Endothelial cell of umbilical vein (primary cell): Measurements from ENCODE around the gene FBXW9. TPM values are rescaled to one million over a fixed set of nuclear protein-coding genes. Genes with fewer than 3 reads are reported as not detected.

ENCODE experiments used
- BruUV-seq: library from RNA; stranded (reverse); fragments of 400-500 nt; replicated peaks from 2 replicates; lab custom pipeline; 2021; lab: Mats Ljungman, UMichigan
- CTCF ChIA-PET: fragments of 300-600, 350-600 bp; sonication (Branson Sonifier 250); formaldehyde crosslinking; loops from one replicate; lab custom pipeline; 2021; ENCODE audit warnings: antibody characterized with exemption, inconsistent platforms; lab: Charles Lee
- POLR2A ChIA-PET: fragments of 300-600, 350-600 bp; sonication (Branson Sonifier 250); formaldehyde crosslinking; loops from one replicate; lab custom pipeline; 2021; ENCODE audit warnings: antibody characterized with exemption, inconsistent platforms; lab: Charles Lee
- DNase-seq: peaks from one replicate; pipeline ENCODE4 v3.0.0-alpha.2; 2011; ENCODE audit warnings: low read depth, low spot score
- FAIRE-seq: peaks from 2 replicates; lab custom pipeline; 2011; peaks lifted over from hg19 to GRCh38; lab: Jason Lieb, UNC
- H2AFZ ChIP-seq: 2 replicates; pipeline ENCODE4 v1.6.0; 2012; ENCODE audit warnings: low read depth, low read length, control low read depth, inconsistent platforms
- H3K27ac ChIP-seq: 2 replicates; pipeline ENCODE4 v1.5.1; 2011; ENCODE audit warnings: low read depth, mild to moderate bottlenecking, control low read depth, low read length, moderate library complexity; ENCODE audit not compliant: insufficient read depth
- H3K27me3 ChIP-seq, 2 experiments: 2 replicates each; pipeline versions ENCODE4 v1.6.0 to v1.6.1; 2011; ENCODE audit warnings: low read length in 2 of 2, mixed read lengths in 1 of 2; ENCODE audit not compliant: control insufficient read depth in 2 of 2, insufficient read depth in 2 of 2
- H3K36me3 ChIP-seq, 2 experiments: 2 replicates in 1 of 2; 3 replicates in 1 of 2; pipeline ENCODE4 v1.5.1; 2011; ENCODE audit warnings: low read length in 2 of 2, mild to moderate bottlenecking in 1 of 2, moderate library complexity in 1 of 2; ENCODE audit not compliant: control insufficient read depth in 2 of 2, insufficient read depth in 2 of 2; ENCODE audit errors: extremely low read depth in 1 of 2
- H3K4me1 ChIP-seq: 3 replicates; pipeline ENCODE4 v1.5.1; 2011; ENCODE audit warnings: mild to moderate bottlenecking, low read length; ENCODE audit not compliant: control insufficient read depth, insufficient read depth; ENCODE audit errors: extremely low read depth
- H3K4me2 ChIP-seq: 2 replicates; pipeline ENCODE4 v1.6.1; 2011; ENCODE audit warnings: low read length, control low read depth, mixed read lengths; ENCODE audit not compliant: insufficient read depth
- H3K4me3 ChIP-seq, 3 experiments: fragments of 200-600 bp in 1 of 3; sonication (generic), shearing (Covaris generic) in 1 of 3; replicated peaks in 1 of 3; 2 replicates each; pipeline ENCODE4 v1.5.1; 2011 to 2016; ENCODE audit warnings: control low read depth in 3 of 3, low read length in 3 of 3, mild to moderate bottlenecking in 2 of 3, inconsistent platforms in 1 of 3, low read depth in 1 of 3, moderate library complexity in 1 of 3; ENCODE audit not compliant: insufficient read depth in 1 of 3
- H3K79me2 ChIP-seq: 2 replicates; pipeline ENCODE4 v1.6.0; 2012; ENCODE audit warnings: low read length, inconsistent platforms; ENCODE audit not compliant: control insufficient read depth, insufficient read depth
- H3K9ac ChIP-seq: replicated peaks from 2 replicates; pipeline ENCODE3; 2011; ENCODE audit warnings: low read length, control low read depth; ENCODE audit not compliant: insufficient read depth; ENCODE audit errors: extremely low read depth
- H3K9me1 ChIP-seq: replicated peaks from 3 replicates; pipeline ENCODE4 v1.6.0; 2011; ENCODE audit warnings: mild to moderate bottlenecking, low read length; ENCODE audit not compliant: control insufficient read depth, insufficient read depth; ENCODE audit errors: extremely low read depth
- H3K9me3 ChIP-seq: replicated peaks from 2 replicates; pipeline ENCODE4 v1.5.1; 2012; ENCODE audit warnings: low read length, inconsistent platforms; ENCODE audit not compliant: control insufficient read depth, insufficient read depth
- H4K20me1 ChIP-seq: replicated peaks from 2 replicates; pipeline ENCODE3; 2011; ENCODE audit warnings: mild to moderate bottlenecking, low read length; ENCODE audit not compliant: control insufficient read depth, insufficient read depth; ENCODE audit errors: extremely low read depth
- EZH2 ChIP-seq: IDR thresholded peaks from 2 replicates; pipeline ENCODE4 v1.6.1; 2012; ENCODE audit warnings: borderline replicate concordance, low read depth, mild to moderate bottlenecking, moderate library complexity, low read length, inconsistent platforms; ENCODE audit not compliant: severe bottlenecking
- FOS ChIP-seq: IDR thresholded peaks from 2 replicates; pipeline ENCODE4 v1.6.1; 2011; ENCODE audit warnings: mild to moderate bottlenecking, low read length, moderate library complexity, borderline replicate concordance; ENCODE audit not compliant: insufficient read depth
- GATA2 ChIP-seq: IDR thresholded peaks from 2 replicates; pipeline ENCODE4 v1.7.0; 2011; ENCODE audit warnings: low read depth, mild to moderate bottlenecking, moderate library complexity, mixed read lengths, low read length; ENCODE audit not compliant: insufficient read length, insufficient read depth
- JUN ChIP-seq: IDR thresholded peaks from 2 replicates; pipeline ENCODE4 v1.6.1; 2011; ENCODE audit warnings: borderline replicate concordance, low read depth; ENCODE audit not compliant: insufficient read length, insufficient read depth
- POLR2A ChIP-seq: IDR thresholded peaks from 2 replicates; pipeline ENCODE4 v1.6.1; 2012; ENCODE audit warnings: low read depth, mild to moderate bottlenecking, control low read depth, low read length
- dilution Hi-C: fragments of 300-500 bp; cut with MboI; formaldehyde crosslinking; loops from one replicate; pipeline ENCODE4 v1.15.0; 2019; ENCODE audit warnings: low sequenced_read_pairs; ENCODE audit not compliant: extremely low pct_ligation_motif_present
- intact Hi-C: fragments of 100-400 bp; cut with micrococcal nuclease; formaldehyde crosslinking; loops from one replicate; pipeline ENCODE4 v1.10.0; 2022
- polyA plus RNA-seq, 4 experiments: library from polyadenylated mRNA; depleted of rRNA in 3 of 4; stranded (reverse) in 3 of 4; unstranded in 1 of 4; fragments of >200 nt; gene quantifications; 2 replicates each; pipeline versions ENCODE4 v1.2.1 to v1.2.3, GENCODE V29; 2011 to 2012; ENCODE audit warnings: missing spikeins in 1 of 4
- total RNA-seq: library from RNA; stranded (reverse); gene quantifications from 2 replicates; pipeline ENCODE4 v1.2.3, GENCODE V29; 2021
- TF ChIP-seq, protein P1 (sequence below), 2 donors: IDR thresholded peaks; 1 replicate in 1 of 2; 2 replicates in 1 of 2; pipeline ENCODE4 v1.5.1; 2011; ENCODE audit warnings: low read length in 2 of 2, mild to moderate bottlenecking in 2 of 2, moderate library complexity in 2 of 2, control low read depth in 1 of 2, inconsistent platforms in 1 of 2, low read depth in 1 of 2; ENCODE audit not compliant: insufficient read depth in 1 of 2; ENCODE audit errors: extremely low read depth in 1 of 2

FBXW9 gene
- total and polyA plus RNA-seq, 2 donors (not counting 3 experiments of a cell fraction or from before 2014, with no cell fraction given): 12.4 to 19.3 TPM

DNA sequence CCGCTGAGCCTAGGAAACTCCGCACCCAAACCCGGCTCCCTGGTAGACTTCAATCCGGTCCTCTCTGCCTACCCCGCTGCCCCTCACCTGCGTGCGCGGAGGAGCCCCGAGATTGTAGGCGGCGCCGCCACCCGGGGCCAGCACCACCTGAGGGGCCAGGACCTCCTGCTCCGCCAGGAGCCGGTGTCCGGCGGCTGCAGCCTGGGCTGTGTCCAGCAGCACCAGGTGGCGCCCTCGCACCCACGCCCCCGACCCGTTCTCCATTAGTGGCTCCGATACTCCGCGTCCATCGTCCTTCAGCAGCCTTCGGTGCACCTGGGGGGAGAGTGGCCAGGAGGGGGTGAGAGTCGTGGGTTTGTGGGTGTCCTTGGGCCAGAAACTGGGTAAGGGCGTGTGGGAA, 48.3 kb downstream of the FBXW9 start:
- H4K20me1 ChIP-seq: no peaks in the 10 kb centered on the region
- no peak overlapping the region for H3K4me3 ChIP-seq
- no peaks in the 10 kb centered on the region for H3K79me2 ChIP-seq
- DNase-seq: no peak
- H3K9me1 ChIP-seq: no peaks in the 10 kb centered on the region
- intact Hi-C loops (no loop called here), dilution Hi-C loops (no loop called here)
- FAIRE-seq: no peak
- no peak overlapping the region for H3K9ac ChIP-seq
- H2AFZ ChIP-seq: peak overlapping the region; percentile 72
- TF ChIP-seq, protein P1, sequence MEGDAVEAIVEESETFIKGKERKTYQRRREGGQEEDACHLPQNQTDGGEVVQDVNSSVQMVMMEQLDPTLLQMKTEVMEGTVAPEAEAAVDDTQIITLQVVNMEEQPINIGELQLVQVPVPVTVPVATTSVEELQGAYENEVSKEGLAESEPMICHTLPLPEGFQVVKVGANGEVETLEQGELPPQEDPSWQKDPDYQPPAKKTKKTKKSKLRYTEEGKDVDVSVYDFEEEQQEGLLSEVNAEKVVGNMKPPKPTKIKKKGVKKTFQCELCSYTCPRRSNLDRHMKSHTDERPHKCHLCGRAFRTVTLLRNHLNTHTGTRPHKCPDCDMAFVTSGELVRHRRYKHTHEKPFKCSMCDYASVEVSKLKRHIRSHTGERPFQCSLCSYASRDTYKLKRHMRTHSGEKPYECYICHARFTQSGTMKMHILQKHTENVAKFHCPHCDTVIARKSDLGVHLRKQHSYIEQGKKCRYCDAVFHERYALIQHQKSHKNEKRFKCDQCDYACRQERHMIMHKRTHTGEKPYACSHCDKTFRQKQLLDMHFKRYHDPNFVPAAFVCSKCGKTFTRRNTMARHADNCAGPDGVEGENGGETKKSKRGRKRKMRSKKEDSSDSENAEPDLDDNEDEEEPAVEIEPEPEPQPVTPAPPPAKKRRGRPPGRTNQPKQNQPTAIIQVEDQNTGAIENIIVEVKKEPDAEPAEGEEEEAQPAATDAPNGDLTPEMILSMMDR (IDR thresholded peaks at IDR 0.05; ENCODE audit: extremely low read depth in 1 of 2, insufficient read depth in 1 of 2, low read depth in 1 of 2, low read length in 2 of 2): peak; percentile 23 to 52
- no peak for TF ChIP-seq JUN
- H3K27me3 ChIP-seq: no peaks in the 10 kb centered on the region
- H3K9me3 ChIP-seq: no peaks in the 10 kb centered on the region
- no peaks in the 10 kb centered on the region for H3K36me3 ChIP-seq
- no peak overlapping the region for H3K27ac ChIP-seq
- CTCF ChIA-PET: interaction anchor here (1.1 to 2.5 kb wide), 2 partner anchors 19 to 24 kb away, joined by 3 to 7 read pairs; partner anchors contain the start of genes MAN2B1 and WDR83
- H3K4me1 ChIP-seq: no peaks in the 10 kb centered on the region
- POLR2A ChIA-PET: no interaction called here
- no TSS peak for BruUV-seq
- H3K4me2 ChIP-seq: peak overlapping the region; percentile 30

DNA sequence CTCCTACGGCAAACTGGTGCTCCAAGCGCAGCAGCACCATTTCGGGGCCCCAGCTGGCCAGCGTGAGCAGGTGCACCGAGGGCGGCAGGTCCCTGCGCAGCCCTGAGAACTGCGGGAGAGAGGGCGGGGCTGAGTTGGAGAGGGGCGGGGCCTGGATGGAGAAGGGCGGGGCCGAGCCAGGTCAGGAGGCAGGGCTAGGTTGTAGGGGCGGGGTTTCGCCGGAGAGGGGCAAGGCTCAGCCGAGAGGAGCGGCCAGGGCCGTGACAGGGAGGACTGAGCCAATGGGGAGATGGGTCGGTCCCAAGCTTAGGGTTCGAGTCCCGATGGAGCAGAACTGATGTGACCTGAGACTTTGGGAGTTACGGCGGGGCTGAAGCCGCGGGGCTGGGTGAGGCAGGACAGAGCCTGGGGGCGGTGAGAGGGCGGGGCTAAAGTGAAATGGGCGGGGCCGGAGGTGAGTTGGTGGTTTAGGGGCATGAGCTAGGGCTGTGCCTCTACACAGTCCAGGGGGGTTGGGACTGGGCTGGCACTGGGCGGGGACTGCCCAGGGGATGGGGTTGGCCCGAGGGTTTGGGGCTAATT, 48.9 kb downstream of the FBXW9 start:
- BruUV-seq: no TSS peak
- Histone ChIP-seq H3K9me1 (no peaks in the 10 kb centered on the region), H3K9ac (no peak overlapping the region), H3K27me3 (no peaks in the 10 kb centered on the region), H3K27ac (no peak overlapping the region), H3K36me3 (no peaks in the 10 kb centered on the region), H2AFZ (peak overlapping the region; percentile 72), H3K4me2 (peak overlapping the region; percentile 30), H3K9me3 (no peaks in the 10 kb centered on the region), H3K4me3 (no peak overlapping the region), H3K4me1 (no peaks in the 10 kb centered on the region), H3K79me2 (no peaks in the 10 kb centered on the region), H4K20me1 (no peaks in the 10 kb centered on the region)
- POLR2A ChIA-PET: interaction anchor here (1.3 kb wide), 1 partner anchor 37 kb away, joined by 4 read pairs; the partner anchor contains the start of genes ZNF490 and ZNF791
- DNase-seq (peak; percentile 36), FAIRE-seq (no peak)
- dilution Hi-C loops (no loop called here), intact Hi-C loops (no loop called here)
- CTCF ChIA-PET: interaction anchor here (0.7 to 2.5 kb wide), 3 partner anchors 19 to 68 kb away, joined by 3 to 7 read pairs (median 4); partner anchors contain the start of genes MAN2B1 and WDR83
- TF ChIP-seq POLR2A: no peak
- no peak for TF ChIP-seq GATA2
- TF ChIP-seq, protein P1 (IDR thresholded peaks at IDR 0.05; ENCODE audit: extremely low read depth in 1 of 2, insufficient read depth in 1 of 2, low read depth in 1 of 2, low read length in 2 of 2): no peak
- no peak for TF ChIP-seq EZH2
- no peak for TF ChIP-seq JUN
- no peak for TF ChIP-seq FOS
